Fibroblast of lung (primary cell): ENCODE measurements around the gene SUPT5H. TPM values are rescaled to one million over a fixed set of nuclear protein-coding genes. Genes with fewer than 3 reads are reported as not detected.
"Not testable (repeated sequence)": the region's sequence is repeated elsewhere in the genome, so short reads cannot be mapped to it uniquely, and the experiment has no call there.

Source experiments
- DNase-seq, 2 donors: peaks; one replicate each; pipeline versions ENCODE4 v3.0.0 to v3.0.0-alpha.2; 2010; ENCODE audit warnings: low read depth in 2 of 2
- H2AFZ ChIP-seq: 2 replicates; pipeline ENCODE4 v1.5.1; 2012; ENCODE audit warnings: low read length, control low read depth, inconsistent platforms
- H3K27ac ChIP-seq: 2 replicates; pipeline ENCODE4 v1.5.1; 2011; ENCODE audit warnings: low read length, control low read depth; ENCODE audit not compliant: insufficient read depth
- H3K27me3 ChIP-seq: 2 replicates; pipeline ENCODE4 v1.5.1; 2011; ENCODE audit warnings: mild to moderate bottlenecking, low read length; ENCODE audit not compliant: control insufficient read depth, insufficient read depth
- H3K36me3 ChIP-seq: 2 replicates; pipeline ENCODE4 v1.5.1; 2011; ENCODE audit warnings: low read length; ENCODE audit not compliant: control insufficient read depth, insufficient read depth
- H3K4me1 ChIP-seq: 2 replicates; pipeline ENCODE4 v1.5.1; 2011; ENCODE audit warnings: low read length; ENCODE audit not compliant: control insufficient read depth, insufficient read depth; ENCODE audit errors: extremely low read depth
- H3K4me2 ChIP-seq: 2 replicates; pipeline ENCODE4 v1.5.1; 2011; ENCODE audit warnings: low read length, control low read depth; ENCODE audit not compliant: insufficient read depth; ENCODE audit errors: extremely low read depth
- H3K4me3 ChIP-seq, 4 experiments: fragments of 200-600 bp in 1 of 4; sonication (generic) in 1 of 4; replicated peaks in 1 of 4; 2 replicates each; pipeline ENCODE4 v1.5.1; 2011 to 2016; ENCODE audit warnings: low read length in 4 of 4, low read depth in 3 of 4, mild to moderate bottlenecking in 3 of 4, control low read depth in 2 of 4, inconsistent platforms in 1 of 4, mixed read lengths in 1 of 4; ENCODE audit not compliant: insufficient read depth in 1 of 4; ENCODE audit errors: control extremely low read depth in 1 of 4
- H3K79me2 ChIP-seq: 2 replicates; pipeline ENCODE4 v1.5.1; 2012; ENCODE audit warnings: mild to moderate bottlenecking, low read length, inconsistent platforms; ENCODE audit not compliant: control insufficient read depth, insufficient read depth
- H3K9ac ChIP-seq: 2 replicates; pipeline ENCODE4 v1.5.1; 2011; ENCODE audit warnings: mild to moderate bottlenecking, low read length, control low read depth; ENCODE audit not compliant: insufficient read depth
- H3K9me3 ChIP-seq: 2 replicates; pipeline ENCODE4 v1.5.1; 2012; ENCODE audit warnings: low read depth, low read length; ENCODE audit not compliant: control insufficient read depth, insufficient read depth
- H4K20me1 ChIP-seq: 2 replicates; pipeline ENCODE4 v1.5.1; 2011; ENCODE audit warnings: low read length; ENCODE audit not compliant: control insufficient read depth, insufficient read depth; ENCODE audit errors: extremely low read depth
- CTCF ChIP-seq, 2 donors: IDR thresholded peaks in 1 of 2; conservative IDR thresholded peaks in 1 of 2; 1 replicate in 1 of 2; 2 replicates in 1 of 2; pipeline ENCODE4 v1.5.1; 2011 to 2012; ENCODE audit warnings: low read length in 2 of 2, control low read depth in 1 of 2, inconsistent platforms in 1 of 2, low read depth in 1 of 2, mild to moderate bottlenecking in 1 of 2
- EZH2 ChIP-seq: IDR thresholded peaks from 2 replicates; pipeline ENCODE4 v1.5.1; 2012; ENCODE audit warnings: low read length, control low read depth, mild to moderate bottlenecking; ENCODE audit errors: missing control alignments
- polyA plus RNA-seq, 2 donors: library from polyadenylated mRNA; depleted of rRNA in 1 of 2; stranded (reverse) in 1 of 2; unstranded in 1 of 2; fragments of >200 nt; gene quantifications; 2 replicates each; pipeline ENCODE4 v1.2.1, GENCODE V29; 2011 to 2012; ENCODE audit warnings: missing spikeins in 1 of 2
- total RNA-seq: library from RNA; depleted of rRNA; stranded (reverse); fragments of >200 nt; gene quantifications from 2 replicates; pipeline ENCODE4 v1.2.1, GENCODE V29; 2014

The SUPT5H gene
- total and polyA plus RNA-seq, 2 donors (not counting 1 experiment from before 2014, with no cell fraction given): 50.2 to 77.8 TPM

- Histone ChIP-seq H2AFZ (no peak overlapping the region), H3K4me2 (no peak overlapping the region), H4K20me1 (no peaks in the 10 kb centered on the region), H3K4me1 (peaks cover 13% of the 10 kb centered on the region), H3K9ac (no peak overlapping the region), H3K4me3 (no peak overlapping the region), H3K36me3 (peaks cover 11% of the 10 kb centered on the region), H3K79me2 (peaks cover 83% of the 10 kb centered on the region), H3K27me3 (no peaks in the 10 kb centered on the region), H3K9me3 (no peaks in the 10 kb centered on the region), H3K27ac (no peak overlapping the region)
- DNase-seq: no peak
- no peak for TF ChIP-seq CTCF (conservative IDR thresholded peaks at IDR 0.05 in 1 of 2, IDR thresholded peaks at IDR 0.05 in 1 of 2; ENCODE audit: low read depth in 1 of 2, low read length in 2 of 2)
- TF ChIP-seq EZH2: no peak
Observed at GRCh38 chr19:39449116-39449797, 3.9 kb downstream of the SUPT5H start.

GRCh38 chr19:39451257-39451656, 5.9 kb downstream of the SUPT5H start:
- not testable (repeated sequence) for DNase-seq, H4K20me1 ChIP-seq, H3K9me3 ChIP-seq, H2AFZ ChIP-seq, H3K27me3 ChIP-seq, H3K4me2 ChIP-seq, H3K9ac ChIP-seq, H3K4me3 ChIP-seq, H3K27ac ChIP-seq
- peaks cover 13% of the 10 kb centered on the region for H3K4me1 ChIP-seq
- H3K36me3 ChIP-seq: peaks cover 14% of the 10 kb centered on the region
- H3K79me2 ChIP-seq: peaks cover 71% of the 10 kb centered on the region

- no peak overlapping the region for H3K4me2 ChIP-seq
- no peak for DNase-seq
- no peak overlapping the region for H3K9ac ChIP-seq
- no peaks in the 10 kb centered on the region for H3K79me2 ChIP-seq
- H3K9me3 ChIP-seq: no peaks in the 10 kb centered on the region
- H2AFZ ChIP-seq: no peak overlapping the region
- TF ChIP-seq CTCF (conservative IDR thresholded peaks at IDR 0.05 in 1 of 2, IDR thresholded peaks at IDR 0.05 in 1 of 2; ENCODE audit: low read depth in 1 of 2, low read length in 2 of 2) (no peak), EZH2 (no peak)
- H3K36me3 ChIP-seq: peaks cover 36% of the 10 kb centered on the region
- H3K27me3 ChIP-seq: no peaks in the 10 kb centered on the region
- H3K27ac ChIP-seq: no peak overlapping the region
- H3K4me3 ChIP-seq: no peak overlapping the region
- no peaks in the 10 kb centered on the region for H4K20me1 ChIP-seq
- no peaks in the 10 kb centered on the region for H3K4me1 ChIP-seq
Observed at GRCh38 chr19:39463403-39463802, 18.0 kb downstream of the SUPT5H start.
